Stimulated activated effector memory CD8-positive, alpha-beta T cell treated with anti-CD3 and anti-CD28 coated beads, Interleukin-12 subunit alpha, Interleukin-12 subunit beta, amount 100 ng/mL, for 72 hours (primary cell): ENCODE measurements around the gene MGST2.
"Not testable (repeated sequence)": the region's sequence is repeated elsewhere in the genome, so short reads cannot be mapped to it uniquely, and the experiment has no call there.

Experiments used
- ATAC-seq: fragments of 150-1000 bp; cut with Tn5 transposase; 2 replicates; pipeline ENCODE4 v1.10.0; 2021
- DNase-seq, 2 donors: peaks; one replicate each; pipeline ENCODE4 v3.0.0; 2021 to 2022; ENCODE audit warnings: low spot score in 2 of 2
- H3K27ac Mint-ChIP-seq: one replicate; pipeline ENCODE4 v1.8.0; 2022; ENCODE audit warnings: mild to moderate bottlenecking, mixed read lengths
- H3K36me3 Mint-ChIP-seq: one replicate; pipeline ENCODE4 v1.8.0; 2022; ENCODE audit warnings: mild to moderate bottlenecking, mixed read lengths
- H3K4me1 Mint-ChIP-seq: one replicate; pipeline ENCODE4 v1.8.0; 2022; ENCODE audit warnings: mixed read lengths
- H3K4me3 Mint-ChIP-seq: one replicate; pipeline ENCODE4 v1.8.0; 2022; ENCODE audit warnings: mild to moderate bottlenecking, mixed read lengths
- H3K9me3 Mint-ChIP-seq: one replicate; pipeline ENCODE4 v1.8.0; 2022; ENCODE audit warnings: mixed read lengths

MGST2 gene

GRCh38 chr4:139633661-139634060, 32.0 kb upstream of the MGST2 start:
- no peak overlapping the region for H3K27ac Mint-ChIP-seq
- no peaks in the 10 kb centered on the region for H3K36me3 Mint-ChIP-seq
- no peaks in the 10 kb centered on the region for H3K4me1 Mint-ChIP-seq
- H3K9me3 Mint-ChIP-seq: peaks cover 4% of the 10 kb centered on the region
- H3K4me3 Mint-ChIP-seq: no peak overlapping the region
- no peak for DNase-seq
- ATAC-seq: no peak

GRCh38 chr4:139635966-139636365, 29.7 kb upstream of the MGST2 start:
- ATAC-seq (no peak), DNase-seq (no peak)
- peaks cover 10% of the 10 kb centered on the region for H3K9me3 Mint-ChIP-seq
- H3K36me3 Mint-ChIP-seq: no peaks in the 10 kb centered on the region
- no peak overlapping the region for H3K27ac Mint-ChIP-seq
- H3K4me1 Mint-ChIP-seq: no peaks in the 10 kb centered on the region
- no peak overlapping the region for H3K4me3 Mint-ChIP-seq

GRCh38 chr4:139638306-139638705, 27.3 kb upstream of the MGST2 start:
- ATAC-seq, H3K27ac Mint-ChIP-seq, H3K4me1 Mint-ChIP-seq, DNase-seq, H3K9me3 Mint-ChIP-seq, H3K36me3 Mint-ChIP-seq, H3K4me3 Mint-ChIP-seq: not testable (repeated sequence)

GRCh38 chr4:139639654-139640053, 26.0 kb upstream of the MGST2 start:
- H3K4me1 Mint-ChIP-seq: no peaks in the 10 kb centered on the region
- H3K27ac Mint-ChIP-seq: no peak overlapping the region
- no peaks in the 10 kb centered on the region for H3K36me3 Mint-ChIP-seq
- peaks cover 10% of the 10 kb centered on the region for H3K9me3 Mint-ChIP-seq
- no peak overlapping the region for H3K4me3 Mint-ChIP-seq
- DNase-seq (no peak), ATAC-seq (no peak)

- no peaks in the 10 kb centered on the region for H3K4me1 Mint-ChIP-seq
- no peaks in the 10 kb centered on the region for H3K36me3 Mint-ChIP-seq
- no peak for ATAC-seq
- no peak overlapping the region for H3K27ac Mint-ChIP-seq
- no peak overlapping the region for H3K4me3 Mint-ChIP-seq
- H3K9me3 Mint-ChIP-seq: peaks cover 10% of the 10 kb centered on the region
- no peak for DNase-seq
These were observed 24.4 kb upstream of the MGST2 start for GRCh38 chr4:139641218-139641617.

GRCh38 chr4:139642364-139642763, 23.3 kb upstream of the MGST2 start:
- no peaks in the 10 kb centered on the region for H3K36me3 Mint-ChIP-seq
- H3K4me3 Mint-ChIP-seq: no peak overlapping the region
- DNase-seq: no peak
- no peak for ATAC-seq
- peaks cover 10% of the 10 kb centered on the region for H3K9me3 Mint-ChIP-seq
- no peaks in the 10 kb centered on the region for H3K4me1 Mint-ChIP-seq
- H3K27ac Mint-ChIP-seq: no peak overlapping the region

GRCh38 chr4:139643042-139643895, 22.4 kb upstream of the MGST2 start:
- H3K4me1 Mint-ChIP-seq: no peaks in the 10 kb centered on the region
- H3K27ac Mint-ChIP-seq: no peak overlapping the region
- peaks cover 7% of the 10 kb centered on the region for H3K9me3 Mint-ChIP-seq
- ATAC-seq (peak; percentile 26), DNase-seq (no peak)
- H3K4me3 Mint-ChIP-seq: no peak overlapping the region
- H3K36me3 Mint-ChIP-seq: no peaks in the 10 kb centered on the region

- DNase-seq: no peak
- no peak overlapping the region for H3K27ac Mint-ChIP-seq
- no peaks in the 10 kb centered on the region for H3K4me1 Mint-ChIP-seq
- no peak overlapping the region for H3K4me3 Mint-ChIP-seq
- ATAC-seq: no peak
- no peaks in the 10 kb centered on the region for H3K9me3 Mint-ChIP-seq
- H3K36me3 Mint-ChIP-seq: no peaks in the 10 kb centered on the region
These were observed 20.2 kb upstream of the MGST2 start for GRCh38 chr4:139645458-139645857.

- Mint-ChIP-seq H3K4me3 (no peak overlapping the region), H3K9me3 (no peaks in the 10 kb centered on the region), H3K36me3 (no peaks in the 10 kb centered on the region), H3K4me1 (peaks cover 11% of the 10 kb centered on the region), H3K27ac (no peak overlapping the region)
- DNase-seq (no peak), ATAC-seq (no peak)
These were observed 18.4 kb upstream of the MGST2 start for GRCh38 chr4:139647184-139647583.

GRCh38 chr4:139647952-139648351, 17.7 kb upstream of the MGST2 start:
- no peak overlapping the region for H3K4me3 Mint-ChIP-seq
- no peaks in the 10 kb centered on the region for H3K9me3 Mint-ChIP-seq
- ATAC-seq (no peak), DNase-seq (no peak)
- H3K36me3 Mint-ChIP-seq: no peaks in the 10 kb centered on the region
- peaks cover 11% of the 10 kb centered on the region for H3K4me1 Mint-ChIP-seq
- H3K27ac Mint-ChIP-seq: no peak overlapping the region

- no peak overlapping the region for H3K4me3 Mint-ChIP-seq
- H3K4me1 Mint-ChIP-seq: peaks cover 11% of the 10 kb centered on the region
- DNase-seq (peak; percentile 46 to 72), ATAC-seq (peak; percentile 74)
- no peak overlapping the region for H3K27ac Mint-ChIP-seq
- no peaks in the 10 kb centered on the region for H3K9me3 Mint-ChIP-seq
- no peaks in the 10 kb centered on the region for H3K36me3 Mint-ChIP-seq
These were observed 14.1 kb upstream of the MGST2 start for GRCh38 chr4:139651282-139652194.

GRCh38 chr4:139654516-139654915, 11.1 kb upstream of the MGST2 start:
- Mint-ChIP-seq H3K27ac (no peak overlapping the region), H3K4me3 (no peak overlapping the region), H3K36me3 (peaks cover 4% of the 10 kb centered on the region), H3K4me1 (peaks cover 33% of the 10 kb centered on the region), H3K9me3 (no peaks in the 10 kb centered on the region)
- ATAC-seq: no peak
- no peak for DNase-seq

GRCh38 chr4:139655116-139655515, 10.5 kb upstream of the MGST2 start:
- no peak overlapping the region for H3K27ac Mint-ChIP-seq
- DNase-seq (no peak), ATAC-seq (peak; percentile 22)
- H3K36me3 Mint-ChIP-seq: peaks cover 4% of the 10 kb centered on the region
- peaks cover 33% of the 10 kb centered on the region for H3K4me1 Mint-ChIP-seq
- H3K9me3 Mint-ChIP-seq: no peaks in the 10 kb centered on the region
- H3K4me3 Mint-ChIP-seq: no peak overlapping the region

- ATAC-seq: peak; percentile 52
- H3K4me1 Mint-ChIP-seq: peaks cover 22% of the 10 kb centered on the region
- peak in 1 of 2 donors; percentile 55 for DNase-seq
- peaks cover 4% of the 10 kb centered on the region for H3K36me3 Mint-ChIP-seq
- H3K27ac Mint-ChIP-seq: peak overlapping the region; percentile 92
- peak overlapping the region; percentile 72 for H3K4me3 Mint-ChIP-seq
- no peaks in the 10 kb centered on the region for H3K9me3 Mint-ChIP-seq
These were observed 8.8 kb upstream of the MGST2 start for GRCh38 chr4:139656614-139657486.

GRCh38 chr4:139658185-139658584, 7.4 kb upstream of the MGST2 start:
- H3K9me3 Mint-ChIP-seq: no peaks in the 10 kb centered on the region
- H3K27ac Mint-ChIP-seq: peak overlapping the region; percentile 92
- H3K4me1 Mint-ChIP-seq: peaks cover 22% of the 10 kb centered on the region
- DNase-seq (no peak), ATAC-seq (peak; percentile 0)
- H3K36me3 Mint-ChIP-seq: peaks cover 4% of the 10 kb centered on the region
- peak overlapping the region; percentile 72 for H3K4me3 Mint-ChIP-seq
